ENCODE measurements around the gene KIAA0040.
"Not testable (repeated sequence)": the region's sequence is repeated elsewhere in the genome, so short reads cannot be mapped to it uniquely, and the experiment has no call there.

Gene KIAA0040

GRCh38 chr1:175130649-175131045 is 61.9 kb downstream of the KIAA0040 start:
- Mint-ChIP-seq H3K9me3 (no peaks in the 10 kb centered on the region), H3K4me3 (no peak overlapping the region), H3K27ac (no peak overlapping the region), H3K36me3 (no peaks in the 10 kb centered on the region), H3K4me1 (peaks cover 12% of the 10 kb centered on the region), H3K27me3 (peaks cover 12% of the 10 kb centered on the region)
- no peak for ATAC-seq (ENCODE audit: low read depth)
- DNase-seq (ENCODE audit: low spot score in 2 of 2): no peak

DNA sequence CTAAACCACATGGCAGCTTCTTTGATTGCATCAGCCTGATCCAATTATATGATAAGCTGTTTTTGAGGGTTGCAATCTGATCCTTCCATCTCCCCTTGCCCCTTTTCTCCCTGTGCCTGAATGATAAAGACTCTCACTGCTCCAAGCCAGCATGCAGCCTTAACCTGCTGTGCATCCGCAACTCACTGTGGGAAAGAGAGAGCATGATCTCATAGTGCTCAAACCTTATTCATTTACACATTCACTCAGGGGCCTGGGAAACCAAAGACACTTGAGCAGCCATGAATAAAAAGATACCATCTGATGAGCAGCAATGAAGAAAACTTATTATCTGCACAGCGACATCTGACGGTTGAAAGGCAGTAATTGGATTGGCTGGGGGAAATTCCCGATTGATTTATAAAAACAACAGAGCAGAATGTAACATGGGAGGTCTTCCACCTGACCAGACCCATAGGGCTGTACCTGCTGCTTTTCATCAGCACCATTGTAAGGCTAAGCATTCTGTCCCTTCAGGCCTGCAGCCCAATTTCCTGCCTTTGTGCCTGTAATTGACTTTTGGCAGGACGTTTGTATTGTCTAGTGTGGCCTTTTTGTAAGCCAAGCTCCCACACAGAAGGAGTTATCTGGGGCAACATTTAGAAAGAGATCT is 62.5 kb downstream of the KIAA0040 start:
- peaks cover 12% of the 10 kb centered on the region for H3K27me3 Mint-ChIP-seq
- H3K9me3 Mint-ChIP-seq: no peaks in the 10 kb centered on the region
- H3K4me3 Mint-ChIP-seq: no peak overlapping the region
- ATAC-seq (ENCODE audit: low read depth) (peak; percentile 32), DNase-seq (ENCODE audit: low spot score in 2 of 2) (no peak)
- no peaks in the 10 kb centered on the region for H3K36me3 Mint-ChIP-seq
- peaks cover 12% of the 10 kb centered on the region for H3K4me1 Mint-ChIP-seq
- no peak overlapping the region for H3K27ac Mint-ChIP-seq

DNA sequence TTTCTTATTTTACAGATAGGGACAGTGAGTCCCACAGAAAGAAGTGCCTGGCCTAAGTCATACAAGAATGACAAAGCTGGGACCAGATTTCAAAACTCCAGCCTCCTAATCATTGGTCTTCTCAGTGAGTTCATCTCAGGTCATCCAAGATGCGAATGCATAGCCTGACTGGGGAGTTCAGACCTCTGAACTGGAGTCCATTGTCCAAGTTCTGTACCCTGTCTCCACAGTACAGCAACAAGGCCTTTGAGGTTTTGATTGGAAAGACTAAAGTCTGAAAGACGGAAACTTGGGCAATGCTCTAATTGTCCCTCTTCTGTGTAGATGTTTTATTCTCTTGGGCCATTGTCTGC is 63.0 kb downstream of the KIAA0040 start:
- H3K4me3 Mint-ChIP-seq: no peak overlapping the region
- H3K27me3 Mint-ChIP-seq: peaks cover 8% of the 10 kb centered on the region
- DNase-seq (ENCODE audit: low spot score in 2 of 2): no peak
- no peak for ATAC-seq (ENCODE audit: low read depth)
- no peaks in the 10 kb centered on the region for H3K9me3 Mint-ChIP-seq
- peaks cover 9% of the 10 kb centered on the region for H3K4me1 Mint-ChIP-seq
- H3K27ac Mint-ChIP-seq: no peak overlapping the region
- H3K36me3 Mint-ChIP-seq: no peaks in the 10 kb centered on the region

- DNase-seq (ENCODE audit: low spot score in 2 of 2) (no peak), ATAC-seq (ENCODE audit: low read depth) (no peak)
- H3K4me3 Mint-ChIP-seq: no peak overlapping the region
- no peaks in the 10 kb centered on the region for H3K36me3 Mint-ChIP-seq
- H3K27me3 Mint-ChIP-seq: peaks cover 6% of the 10 kb centered on the region
- no peaks in the 10 kb centered on the region for H3K9me3 Mint-ChIP-seq
- H3K27ac Mint-ChIP-seq: no peak overlapping the region
- H3K4me1 Mint-ChIP-seq: peaks cover 7% of the 10 kb centered on the region
Measured at GRCh38 chr1:175129182-175129581, 63.4 kb downstream of the KIAA0040 start.

DNA sequence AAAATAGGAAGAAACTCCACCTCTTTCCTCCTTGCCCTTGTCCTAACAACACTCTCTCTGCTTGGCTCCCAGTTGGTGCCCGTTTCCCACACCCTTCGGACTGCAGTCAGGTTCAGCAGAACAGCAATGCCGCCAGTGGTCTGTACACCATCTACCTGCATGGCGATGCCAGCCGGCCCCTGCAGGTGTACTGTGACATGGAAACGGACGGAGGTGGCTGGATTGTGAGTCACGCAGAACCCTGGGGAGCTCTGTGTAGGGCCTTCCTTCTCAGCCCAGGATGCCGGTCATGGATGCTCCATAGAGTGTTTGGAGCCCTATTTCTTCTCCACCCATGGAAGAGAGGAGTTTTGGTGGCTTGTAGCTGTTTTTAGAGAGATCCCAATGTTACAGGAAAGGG is 64.1 kb downstream of the KIAA0040 start:
- Mint-ChIP-seq H3K36me3 (no peaks in the 10 kb centered on the region), H3K27me3 (peaks cover 5% of the 10 kb centered on the region), H3K9me3 (no peaks in the 10 kb centered on the region), H3K4me3 (no peak overlapping the region), H3K4me1 (peaks cover 4% of the 10 kb centered on the region), H3K27ac (no peak overlapping the region)
- no peak for DNase-seq (ENCODE audit: low spot score in 2 of 2)
- ATAC-seq (ENCODE audit: low read depth): no peak

GRCh38 chr1:175127565-175127964 is 65.0 kb downstream of the KIAA0040 start:
- Mint-ChIP-seq H3K36me3 (no peaks in the 10 kb centered on the region), H3K9me3 (no peaks in the 10 kb centered on the region), H3K27ac (no peak overlapping the region), H3K4me3 (no peak overlapping the region), H3K27me3 (peaks cover 2% of the 10 kb centered on the region), H3K4me1 (peaks cover 4% of the 10 kb centered on the region)
- DNase-seq (ENCODE audit: low spot score in 2 of 2) (no peak), ATAC-seq (ENCODE audit: low read depth) (no peak)

- no peak overlapping the region for H3K27ac Mint-ChIP-seq
- DNase-seq (ENCODE audit: low spot score in 2 of 2) (no peak), ATAC-seq (ENCODE audit: low read depth) (no peak)
- H3K4me1 Mint-ChIP-seq: peaks cover 4% of the 10 kb centered on the region
- H3K9me3 Mint-ChIP-seq: no peaks in the 10 kb centered on the region
- peaks cover 7% of the 10 kb centered on the region for H3K27me3 Mint-ChIP-seq
- H3K4me3 Mint-ChIP-seq: no peak overlapping the region
- no peaks in the 10 kb centered on the region for H3K36me3 Mint-ChIP-seq
Measured at GRCh38 chr1:175126347-175126746, 66.2 kb downstream of the KIAA0040 start.

DNA sequence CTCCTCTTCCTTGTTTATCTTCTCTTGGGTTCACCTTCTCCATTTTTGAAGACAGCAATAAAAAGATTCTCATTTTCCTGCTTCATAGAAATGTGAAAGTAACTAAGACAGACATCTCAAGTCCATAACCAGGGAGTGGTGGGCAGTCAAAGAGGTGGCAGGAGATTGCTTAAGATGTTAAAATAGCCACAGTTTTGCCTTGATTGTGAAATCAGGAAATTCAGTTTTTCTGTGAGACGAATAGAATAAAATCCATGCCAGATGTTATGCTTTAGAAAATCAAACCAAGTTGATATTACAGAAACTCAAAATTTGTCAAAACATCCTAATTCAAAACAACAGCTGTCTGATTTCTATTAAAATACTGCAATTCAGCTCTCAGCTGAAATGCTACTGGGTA is 67.7 kb downstream of the KIAA0040 start:
- Mint-ChIP-seq H3K27ac (no peak overlapping the region), H3K4me3 (no peak overlapping the region), H3K27me3 (peaks cover 7% of the 10 kb centered on the region), H3K4me1 (peaks cover 4% of the 10 kb centered on the region), H3K9me3 (no peaks in the 10 kb centered on the region), H3K36me3 (no peaks in the 10 kb centered on the region)
- no peak for ATAC-seq (ENCODE audit: low read depth)
- no peak for DNase-seq (ENCODE audit: low spot score in 2 of 2)

DNA sequence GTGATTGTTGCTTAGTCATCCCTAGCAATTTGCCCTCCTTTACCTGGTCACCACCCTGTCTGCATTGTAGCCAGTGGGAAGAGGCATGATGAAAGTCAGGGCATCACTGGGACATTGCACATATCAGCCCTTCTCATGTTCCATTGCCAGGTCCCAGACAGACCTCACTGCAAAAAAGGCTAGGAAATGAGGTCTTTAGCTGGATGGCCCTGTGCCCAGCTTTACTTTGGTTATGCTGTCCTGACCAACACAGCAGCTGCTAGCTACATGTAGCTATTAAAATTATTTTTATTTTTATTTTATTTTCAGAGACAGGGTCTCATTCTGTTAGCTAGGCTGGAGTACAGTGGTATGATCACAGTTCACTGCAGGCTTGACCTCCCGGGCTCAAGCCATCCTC is 72.1 kb downstream of the KIAA0040 start:
- Mint-ChIP-seq H3K9me3 (no peaks in the 10 kb centered on the region), H3K4me1 (no peaks in the 10 kb centered on the region)

DNA sequence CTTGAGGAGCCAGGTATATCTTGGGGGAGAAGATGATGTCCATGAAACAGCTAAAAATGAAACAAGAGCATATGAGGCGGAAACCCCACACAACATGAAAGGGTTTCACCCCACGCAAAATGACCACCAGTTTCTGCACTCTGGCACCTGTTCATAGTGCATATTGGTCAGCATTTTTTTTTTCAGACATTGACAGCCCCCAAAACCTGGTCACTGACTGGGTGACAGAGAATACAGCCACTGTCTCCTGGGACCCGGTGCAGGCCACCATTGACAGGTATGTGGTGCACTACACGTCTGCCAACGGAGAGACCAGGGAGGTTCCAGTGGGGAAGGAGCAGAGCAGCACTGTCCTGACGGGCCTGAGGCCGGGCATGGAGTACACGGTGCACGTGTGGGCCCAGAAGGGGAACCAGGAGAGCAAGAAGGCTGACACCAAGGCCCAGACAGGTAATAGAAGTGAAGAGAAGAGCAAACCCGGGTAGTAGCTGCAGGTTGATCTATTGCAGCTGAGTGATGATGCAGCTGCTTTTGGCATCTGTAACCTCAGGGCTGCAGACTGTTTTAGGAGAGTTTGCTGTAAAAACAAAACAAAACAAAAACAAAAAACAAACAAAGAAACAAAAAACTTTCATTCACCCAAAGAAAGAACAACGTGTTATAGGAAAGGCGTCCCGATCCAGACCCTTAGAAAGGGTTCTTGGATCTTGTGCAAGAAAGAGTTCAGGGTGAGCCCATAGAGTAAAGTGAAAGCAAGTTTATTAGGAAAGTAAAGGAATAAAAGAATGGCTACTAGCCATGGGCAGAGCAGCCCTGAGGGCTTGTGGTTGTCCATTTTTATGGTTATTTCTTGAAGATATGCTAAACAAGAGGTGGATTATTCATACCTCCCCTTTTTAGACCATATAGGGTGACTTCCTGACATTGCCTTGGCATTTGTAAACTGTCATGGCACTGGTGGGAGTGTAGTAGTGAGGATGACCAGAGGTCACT is 73.9 kb downstream of the KIAA0040 start:
- no peak overlapping the region for H3K27ac Mint-ChIP-seq
- peaks cover 5% of the 10 kb centered on the region for H3K9me3 Mint-ChIP-seq
- H3K27me3 Mint-ChIP-seq: peaks cover 12% of the 10 kb centered on the region
- ATAC-seq (ENCODE audit: low read depth): no peak
- no peak for DNase-seq (ENCODE audit: low spot score in 2 of 2)
- H3K4me1 Mint-ChIP-seq: no peaks in the 10 kb centered on the region
- H3K36me3 Mint-ChIP-seq: no peaks in the 10 kb centered on the region
- H3K4me3 Mint-ChIP-seq: no peak overlapping the region

More for the DNA sequence above, 72.1 kb downstream of the KIAA0040 start:
- H3K27me3 Mint-ChIP-seq: peaks cover 9% of the 10 kb centered on the region
- ATAC-seq (ENCODE audit: low read depth) (no peak), DNase-seq (ENCODE audit: low spot score in 2 of 2) (no peak)
- no peak overlapping the region for H3K4me3 Mint-ChIP-seq
- no peak overlapping the region for H3K27ac Mint-ChIP-seq
- no peaks in the 10 kb centered on the region for H3K36me3 Mint-ChIP-seq

DNA sequence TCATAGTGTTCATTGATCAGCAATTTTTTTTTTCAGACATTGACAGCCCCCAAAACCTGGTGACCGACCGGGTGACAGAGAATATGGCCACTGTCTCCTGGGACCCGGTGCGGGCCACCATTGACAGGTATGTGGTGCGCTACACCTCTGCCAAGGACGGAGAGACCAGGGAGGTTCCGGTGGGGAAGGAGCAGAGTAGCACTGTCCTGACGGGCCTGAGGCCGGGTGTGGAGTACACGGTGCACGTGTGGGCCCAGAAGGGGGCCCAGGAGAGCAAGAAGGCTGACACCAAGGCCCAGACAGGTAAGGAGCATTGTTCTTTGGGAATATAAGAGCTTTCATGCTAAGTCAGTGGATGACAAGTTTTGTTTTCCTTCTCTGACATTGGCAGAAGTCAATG is 75.7 kb downstream of the KIAA0040 start:
- Mint-ChIP-seq H3K27ac (no peak overlapping the region), H3K9me3 (peaks cover 8% of the 10 kb centered on the region)

GRCh38 chr1:175116210-175116798 is 76.3 kb downstream of the KIAA0040 start:
- Mint-ChIP-seq H3K4me1 (no peaks in the 10 kb centered on the region), H3K9me3 (peaks cover 8% of the 10 kb centered on the region), H3K4me3 (no peak overlapping the region), H3K27ac (no peak overlapping the region), H3K36me3 (no peaks in the 10 kb centered on the region), H3K27me3 (peaks cover 8% of the 10 kb centered on the region)
- ATAC-seq (ENCODE audit: low read depth) (no peak), DNase-seq (ENCODE audit: low spot score in 2 of 2) (no peak)

More for the DNA sequence above, 75.7 kb downstream of the KIAA0040 start:
- Mint-ChIP-seq H3K36me3 (no peaks in the 10 kb centered on the region), H3K4me1 (no peaks in the 10 kb centered on the region), H3K4me3 (no peak overlapping the region), H3K27me3 (peaks cover 11% of the 10 kb centered on the region)
- DNase-seq (ENCODE audit: low spot score in 2 of 2) (no peak), ATAC-seq (ENCODE audit: low read depth) (no peak)

DNA sequence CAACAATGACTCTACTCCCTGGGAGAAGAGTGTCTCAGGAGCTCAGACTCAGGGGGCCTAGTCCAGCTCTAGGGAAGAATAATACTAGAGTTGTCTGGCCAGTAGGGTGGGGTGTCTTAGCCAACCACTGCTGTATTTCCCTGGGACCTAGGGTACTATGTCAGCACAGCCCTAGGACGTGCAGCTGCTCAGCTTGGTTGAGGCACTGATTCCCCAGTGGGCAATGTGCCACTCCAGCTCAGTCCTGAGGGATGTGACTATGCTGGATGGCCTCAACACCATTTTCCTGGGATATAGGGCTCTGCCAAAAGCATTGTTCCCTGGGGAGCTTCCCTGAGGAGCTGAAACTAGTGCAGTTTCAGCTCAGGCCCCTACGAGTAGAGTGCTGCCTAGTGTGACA is 77.6 kb downstream of the KIAA0040 start:
- Mint-ChIP-seq H3K27me3 (peaks cover 8% of the 10 kb centered on the region), H3K36me3 (no peaks in the 10 kb centered on the region)
- ATAC-seq (ENCODE audit: low read depth): no peak

DNA sequence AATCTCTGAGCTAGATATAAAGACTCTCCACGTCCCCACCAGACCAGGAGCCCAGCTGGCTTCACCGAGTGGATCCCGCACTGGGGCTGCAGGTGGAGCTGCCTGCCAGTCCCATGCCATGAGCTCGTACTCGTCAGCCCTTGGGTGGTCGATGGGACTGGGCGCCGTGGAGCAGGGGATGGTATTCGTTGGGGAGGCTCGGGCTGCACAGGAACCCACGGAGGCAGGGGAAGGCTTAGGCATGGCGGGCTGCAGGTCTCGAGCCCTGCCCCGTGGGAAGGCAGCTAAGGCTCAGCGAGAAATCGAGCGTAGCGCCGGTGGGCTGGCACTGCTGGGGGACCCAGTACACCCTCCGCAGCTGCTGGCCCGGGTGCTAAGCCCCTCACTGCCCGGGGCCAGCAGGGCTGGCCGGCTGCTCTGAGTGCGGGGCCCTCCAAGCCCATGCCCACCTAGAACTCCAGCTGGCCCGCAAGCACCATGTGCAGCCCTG is 84.2 kb downstream of the KIAA0040 start:
- H3K9me3 Mint-ChIP-seq; DNase-seq (ENCODE audit: low spot score in 2 of 2); H3K4me1 Mint-ChIP-seq; H3K4me3 Mint-ChIP-seq; H3K27ac Mint-ChIP-seq; H3K27me3 Mint-ChIP-seq; H3K36me3 Mint-ChIP-seq; ATAC-seq (ENCODE audit: low read depth): not testable (repeated sequence)

More for the DNA sequence above, 77.6 kb downstream of the KIAA0040 start:
- H3K27ac Mint-ChIP-seq: no peak overlapping the region
- no peak for DNase-seq (ENCODE audit: low spot score in 2 of 2)
- no peaks in the 10 kb centered on the region for H3K4me1 Mint-ChIP-seq
- no peak overlapping the region for H3K4me3 Mint-ChIP-seq
- H3K9me3 Mint-ChIP-seq: peaks cover 8% of the 10 kb centered on the region
